Measurements from ENCODE around the gene NNT.
"Not testable (repeated sequence)": the region's sequence is repeated elsewhere in the genome, so short reads cannot be mapped to it uniquely, and the experiment has no call there.

NNT gene

DNA sequence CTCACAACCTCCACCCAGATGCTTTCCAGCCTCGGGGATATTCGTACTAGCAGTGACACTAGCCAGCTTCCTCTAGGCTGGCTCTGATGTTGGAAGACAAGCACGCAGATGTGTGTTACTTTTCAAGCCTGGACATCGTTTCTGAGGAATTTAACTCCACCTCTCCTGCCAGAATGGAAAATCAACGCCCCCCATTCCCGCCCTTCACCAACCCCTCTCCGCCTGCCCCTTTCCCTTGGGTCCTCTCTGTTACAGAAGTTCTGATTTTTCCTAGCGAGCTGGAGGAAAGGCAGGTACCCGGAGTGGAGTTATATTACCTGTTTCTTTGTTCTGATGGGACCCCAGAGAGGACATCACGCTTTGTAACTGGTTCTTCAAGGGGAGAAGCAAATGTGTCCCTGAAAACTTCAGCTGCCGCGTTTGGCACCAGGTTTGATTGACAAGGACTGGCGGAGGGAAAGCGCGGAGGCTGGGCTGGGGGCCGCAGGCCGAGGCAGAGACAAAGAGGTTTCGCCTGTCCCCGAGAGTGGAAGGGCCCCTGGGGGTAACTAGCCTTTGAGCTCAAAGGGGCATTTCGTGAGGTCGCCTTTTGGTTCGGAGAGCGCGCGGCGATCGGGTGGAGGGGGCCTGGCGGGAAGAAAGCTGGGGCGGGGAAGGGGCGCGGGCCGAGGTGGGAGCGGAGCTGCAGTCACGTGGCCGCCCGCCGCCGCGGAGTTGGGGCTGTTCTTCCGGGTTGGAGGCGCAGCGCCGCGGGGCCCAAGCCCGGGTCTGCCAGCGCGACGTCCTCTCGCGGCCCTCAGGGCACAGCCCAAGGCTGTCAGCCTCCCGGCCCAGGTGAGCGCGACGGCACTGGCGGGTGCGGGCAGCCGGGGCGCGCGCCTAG is at the start of gene NNT:
NNT (plus strand) TSS at position 720 of the 883 bp plus-strand sequence. CDS start 6,016 bp downstream, outside the sequence.
- DNase-seq: peak; percentile 48

DNA sequence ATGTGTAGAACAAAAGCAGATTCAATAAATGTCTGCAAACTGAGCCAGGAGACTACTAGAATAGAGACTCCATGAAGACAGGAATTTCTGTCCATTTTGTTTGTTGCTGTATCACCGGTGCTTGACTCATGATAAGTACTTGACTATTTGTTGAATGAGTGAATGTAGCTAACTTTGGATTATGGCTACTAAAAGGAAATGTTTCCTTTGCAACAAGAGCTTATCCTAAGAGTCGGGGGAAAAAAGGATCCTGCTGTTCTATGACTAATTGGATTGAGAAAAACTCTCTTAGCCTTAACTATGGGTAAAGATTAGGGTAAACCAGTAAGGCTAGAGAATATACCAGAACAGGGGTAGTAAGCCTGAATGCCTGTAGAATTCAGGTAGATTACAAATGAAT is 49.6 kb upstream of the NNT start:
- DNase-seq: peak; percentile 5

DNA sequence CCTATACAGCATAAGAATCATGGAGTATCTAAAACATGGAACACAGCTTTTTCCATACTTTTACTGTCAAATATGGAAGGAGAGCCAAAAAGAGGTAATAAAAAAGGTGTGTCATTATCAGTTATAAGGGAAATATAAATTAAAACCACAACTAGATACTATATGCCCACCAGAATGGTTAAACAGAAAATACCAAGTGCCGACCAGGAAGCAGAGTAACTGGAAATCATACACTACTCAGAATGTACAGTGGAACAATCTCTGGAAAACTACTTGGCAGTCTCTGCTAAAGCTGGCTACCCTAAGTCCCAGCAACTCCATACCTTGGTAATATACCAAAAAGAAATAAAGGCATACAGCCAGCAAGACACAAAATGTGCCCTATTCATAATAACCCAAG is 48.5 kb upstream of the NNT start:
- DNase-seq: no peak

DNA sequence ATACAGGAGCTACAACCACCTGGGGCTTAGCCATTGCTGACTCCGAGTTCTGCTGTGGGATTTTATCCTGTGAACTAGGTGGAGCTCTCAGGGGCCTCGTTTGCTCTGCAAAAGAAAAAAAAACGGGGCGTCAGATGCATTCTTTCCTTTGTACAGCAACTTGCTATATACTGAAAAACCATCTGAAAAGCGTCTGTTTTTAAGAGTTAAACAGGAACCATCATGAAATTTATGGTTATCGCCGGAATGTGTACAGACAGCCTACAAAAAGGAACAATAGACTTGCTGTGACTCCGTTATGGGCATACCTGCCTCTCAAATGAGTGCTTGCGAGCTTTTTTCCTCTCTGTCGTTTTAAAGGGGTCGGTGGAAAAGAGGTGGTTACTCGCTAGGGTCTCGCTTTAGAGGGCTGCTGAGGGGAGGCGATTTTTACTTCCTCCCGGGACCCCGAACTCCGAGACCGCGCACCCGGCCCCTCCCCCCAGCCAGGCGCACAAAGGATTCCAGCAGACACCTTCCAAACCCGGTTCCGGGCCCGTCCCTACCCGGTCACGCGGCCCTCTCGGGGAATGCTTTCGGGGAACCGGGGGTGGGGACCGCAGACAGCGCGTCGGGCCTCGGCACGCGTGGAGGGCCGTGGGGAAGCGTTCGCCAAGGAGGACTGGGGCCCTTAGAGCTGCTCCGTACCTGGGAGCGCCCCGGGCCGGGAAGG is 46.9 kb upstream of the NNT start:
- DNase-seq: peak; percentile 40

DNA sequence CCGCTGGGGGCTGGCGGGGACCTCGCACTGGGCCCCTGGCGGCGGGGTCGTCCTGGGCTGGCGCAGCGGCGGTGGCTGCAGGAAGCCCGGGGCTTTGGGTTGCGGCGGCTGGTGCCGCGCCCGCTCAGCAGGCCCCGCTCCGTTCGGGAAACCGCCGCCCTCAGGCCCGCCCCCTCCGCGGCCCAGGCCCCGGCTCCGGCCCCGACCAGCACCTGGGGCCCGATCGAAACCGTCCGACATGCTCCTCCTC is 46.4 kb upstream of the NNT start:
- DNase-seq: not testable (repeated sequence)

DNA sequence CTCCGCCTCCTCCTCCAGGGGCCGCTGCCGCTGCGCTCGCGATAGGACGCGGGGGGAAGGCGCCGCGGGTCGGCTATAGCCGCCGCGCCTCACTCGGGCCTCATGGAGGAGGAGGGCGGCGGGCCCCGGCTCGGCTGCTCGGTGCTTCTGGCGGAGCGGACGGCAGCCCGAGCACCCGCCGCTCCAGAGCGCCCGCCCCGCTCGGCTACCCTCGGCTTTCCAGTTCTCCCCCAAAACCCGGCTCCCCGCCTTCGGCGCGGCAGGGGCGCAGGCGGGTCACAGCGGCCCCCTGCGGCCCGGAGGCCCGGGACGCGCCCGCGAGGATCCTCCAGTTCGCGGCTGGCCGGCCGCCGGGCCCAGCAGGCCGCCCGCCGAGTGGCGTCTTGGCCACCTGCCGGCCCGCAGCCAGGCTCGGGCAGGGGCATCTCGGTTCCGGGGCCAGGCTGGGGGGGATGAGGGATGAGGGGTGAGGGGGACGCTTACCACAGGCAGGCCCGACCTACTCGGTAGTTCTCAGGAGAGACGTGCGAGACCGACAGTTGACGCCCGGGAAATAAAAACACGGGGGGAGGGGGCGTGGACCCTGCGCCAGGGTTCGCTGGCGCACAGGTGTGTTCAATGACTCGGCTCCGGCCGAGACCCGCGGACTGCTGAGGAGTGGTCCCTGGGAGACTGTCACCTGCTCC is 46.0 kb upstream of the NNT start, which contains the start of gene PAIP1:
PAIP1 (minus strand) TSS at position 221 of the 686 bp plus-strand sequence. CDS start 231 bp downstream, outside the sequence.
- peak; percentile 89 for DNase-seq

DNA sequence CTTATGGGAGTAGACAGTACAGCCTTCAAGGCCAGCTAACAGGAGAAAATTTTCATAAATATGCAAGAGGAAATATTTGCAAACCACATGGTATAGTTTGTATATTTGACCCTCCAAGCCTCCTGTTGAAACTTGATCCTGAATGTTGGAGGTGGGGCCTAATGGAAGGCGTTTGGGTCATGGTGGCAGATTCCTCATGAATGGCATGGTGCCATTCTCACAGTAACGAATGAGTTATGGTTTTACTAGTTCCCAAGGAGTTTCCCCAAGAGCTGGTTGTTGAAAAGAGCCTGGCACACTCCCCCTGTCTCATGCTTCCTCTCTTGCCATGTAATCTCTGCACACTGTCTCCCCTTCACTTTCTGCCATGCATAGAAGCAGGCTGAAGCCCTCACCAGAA is 42.9 kb upstream of the NNT start:
- DNase-seq: peak; percentile 61

DNA sequence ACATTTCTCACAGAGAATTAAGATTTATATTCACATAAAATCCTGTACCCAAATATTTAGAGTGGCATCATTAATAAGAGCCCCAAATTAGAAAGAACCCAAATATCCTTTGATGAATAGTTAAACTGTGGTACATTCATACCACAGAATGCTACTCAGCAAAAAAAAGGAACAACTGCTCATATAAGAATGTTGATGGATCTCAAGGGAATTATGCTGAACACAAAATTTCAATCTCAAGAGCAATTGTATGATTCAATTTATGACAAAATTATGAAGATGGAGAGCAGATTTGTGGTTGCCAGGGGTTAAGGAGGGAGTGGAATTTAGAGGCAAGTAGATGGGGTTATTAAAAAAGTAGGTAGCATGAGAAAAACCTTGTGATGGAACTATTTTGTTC is 41.6 kb upstream of the NNT start:
- peak; percentile 56 for DNase-seq

DNA sequence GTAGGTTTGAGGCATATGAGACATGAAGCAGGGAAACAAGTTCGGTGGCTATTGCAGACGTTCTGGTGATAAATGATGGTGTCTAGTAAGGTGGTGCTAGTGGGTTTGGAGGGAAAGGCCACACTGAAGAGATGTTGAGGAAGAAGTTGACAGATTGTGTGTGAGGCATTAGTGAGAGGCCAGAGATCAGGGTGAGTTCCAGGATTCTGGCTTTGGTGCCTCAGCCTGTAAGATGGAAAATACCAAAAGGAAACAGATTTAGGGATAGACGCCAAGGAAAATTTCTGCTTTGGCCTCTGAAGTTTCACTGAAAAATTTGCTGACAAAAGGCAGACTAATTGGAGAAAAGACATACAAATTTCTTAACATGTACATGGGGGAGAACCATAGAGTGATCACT is 39.7 kb upstream of the NNT start:
- DNase-seq: no peak

DNA sequence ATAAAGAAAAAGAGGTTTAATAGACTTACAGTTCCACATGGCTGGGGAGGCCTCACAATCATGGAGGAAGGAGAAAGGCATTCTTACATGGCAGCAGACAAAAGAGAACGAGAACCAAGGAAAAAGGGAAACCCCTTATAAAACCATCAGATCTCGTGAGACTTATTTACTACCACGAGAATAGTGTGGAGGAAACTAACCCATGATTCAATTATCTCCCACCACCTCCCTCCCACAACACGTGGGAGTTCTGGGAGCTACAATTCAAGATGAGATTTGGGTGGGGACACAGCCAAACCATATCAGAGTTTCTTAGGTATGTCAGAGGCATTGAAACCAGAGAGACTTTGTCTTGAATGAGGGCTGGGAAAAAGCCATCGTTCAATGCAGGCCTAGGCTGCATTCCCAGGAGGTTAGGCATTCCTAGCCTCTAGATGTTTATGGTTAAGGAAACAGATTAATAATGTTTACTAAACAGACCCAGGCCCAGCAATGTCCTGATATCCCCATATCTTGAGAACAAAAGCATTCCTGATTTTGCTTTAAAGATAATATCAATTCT is 38.6 kb upstream of the NNT start:
- no peak for DNase-seq

DNA sequence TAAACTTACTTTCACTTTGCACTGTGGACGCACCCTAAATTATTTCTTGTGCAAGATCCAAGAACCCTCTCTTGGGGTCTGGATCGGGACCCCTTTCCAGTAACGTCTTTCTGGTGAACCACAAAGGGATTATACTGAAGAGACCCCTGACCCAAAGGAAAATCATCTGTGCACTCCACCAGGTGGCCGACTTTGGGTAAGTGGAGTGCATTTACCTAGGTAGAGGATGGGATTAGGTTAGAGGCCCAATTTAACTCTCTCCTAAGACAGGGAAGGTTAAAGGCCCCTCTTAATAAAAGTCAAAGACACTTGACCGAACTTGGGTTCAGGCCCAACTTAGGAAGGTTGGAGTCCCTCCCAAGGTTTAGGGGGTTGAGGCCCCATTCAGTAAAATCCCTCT is 37.9 kb upstream of the NNT start:
- DNase-seq: no peak

DNA sequence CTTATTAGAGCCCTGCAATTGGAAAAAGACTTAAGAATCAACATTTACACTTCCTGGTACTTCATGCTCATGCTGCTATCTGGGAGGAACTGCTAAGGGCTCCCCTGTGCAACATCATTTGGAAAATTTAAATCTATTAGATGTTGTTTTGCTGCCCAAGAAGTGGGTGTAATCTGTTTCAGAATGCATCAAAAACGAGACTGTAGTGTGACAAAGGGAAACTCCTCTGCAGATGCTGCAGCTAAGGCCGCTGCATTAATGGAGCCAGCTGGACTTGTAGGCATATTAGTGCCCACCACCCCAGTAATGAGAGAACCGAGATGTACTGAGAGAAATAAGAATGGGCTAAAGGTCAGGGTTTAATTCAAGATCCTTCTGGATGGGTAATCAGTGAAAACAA is 35.0 kb upstream of the NNT start:
- DNase-seq: no peak

DNA sequence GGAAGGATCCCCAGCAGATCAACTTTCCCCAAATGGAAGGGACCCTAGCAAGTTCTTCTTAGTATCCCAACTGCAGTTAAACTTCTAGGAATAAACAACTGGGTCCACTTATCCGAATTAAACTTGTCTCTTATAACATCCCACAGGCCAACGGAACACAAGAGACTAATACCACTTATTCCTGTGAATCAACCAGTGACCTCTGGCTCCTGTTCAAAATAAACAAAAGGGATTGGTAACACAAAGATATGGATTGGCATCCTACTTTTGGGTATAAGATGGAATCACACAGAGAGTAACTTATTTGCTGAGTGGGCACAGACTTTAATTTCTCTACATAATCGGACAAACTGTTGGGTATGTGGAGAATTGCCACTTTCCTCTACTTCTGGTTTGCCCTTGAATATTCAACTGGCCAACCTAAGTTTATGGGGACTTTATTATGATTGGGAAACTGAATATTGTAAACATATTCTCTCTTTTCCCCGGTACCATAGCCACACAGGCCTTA is 33.7 kb upstream of the NNT start:
- no peak for DNase-seq

DNA sequence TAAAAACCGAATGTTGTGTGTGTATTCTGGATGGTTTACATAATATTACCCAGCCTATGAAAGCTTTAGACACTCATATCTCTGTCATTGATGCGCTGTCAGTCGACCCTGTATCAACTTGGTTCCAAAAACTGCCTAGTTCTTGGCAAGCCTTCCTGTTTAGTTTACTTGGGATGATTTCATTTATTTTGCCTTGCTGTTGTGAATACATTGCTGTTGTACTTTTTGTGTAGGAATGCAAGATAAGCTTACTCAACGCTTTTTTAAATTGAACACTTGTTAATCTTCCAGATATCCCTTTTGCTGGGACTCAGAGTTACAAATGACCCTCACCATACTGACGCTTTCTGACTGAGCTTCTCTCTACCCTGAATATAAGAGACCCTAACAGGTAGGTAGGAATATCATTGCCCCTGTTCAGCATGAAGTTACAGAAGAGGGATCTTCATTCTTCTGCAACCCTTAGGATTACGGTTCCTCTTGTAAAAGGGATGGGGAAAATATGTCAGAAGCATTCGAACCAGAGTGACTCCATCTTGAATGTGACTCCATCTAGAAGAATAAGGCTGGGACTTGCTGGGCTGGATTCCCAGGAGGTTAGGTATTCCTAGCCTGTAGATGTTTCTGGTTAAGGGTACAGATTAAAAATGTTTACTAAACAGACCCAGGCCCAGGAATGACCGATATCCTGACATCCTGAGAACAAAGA is 32.4 kb upstream of the NNT start:
- DNase-seq: no peak

DNA sequence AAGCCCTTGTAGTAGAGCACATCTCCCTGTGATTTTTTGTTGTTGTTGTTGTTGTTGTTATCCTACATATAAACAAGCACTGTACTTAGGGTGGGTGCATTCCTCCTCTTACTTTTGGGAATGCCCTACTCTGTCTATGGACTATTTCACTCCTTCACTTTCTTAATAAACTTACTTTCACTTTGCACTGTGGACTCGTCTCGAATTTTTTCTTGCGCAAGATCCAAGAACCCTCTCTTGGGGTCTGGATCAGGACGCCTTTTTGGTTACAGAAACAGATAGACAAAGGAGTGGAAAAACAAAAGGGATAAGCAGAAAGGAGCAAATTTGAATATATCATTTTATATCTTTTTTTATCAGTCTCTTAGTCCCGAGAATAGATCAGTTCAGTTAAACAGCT is 31.7 kb upstream of the NNT start:
- DNase-seq: no peak

DNA sequence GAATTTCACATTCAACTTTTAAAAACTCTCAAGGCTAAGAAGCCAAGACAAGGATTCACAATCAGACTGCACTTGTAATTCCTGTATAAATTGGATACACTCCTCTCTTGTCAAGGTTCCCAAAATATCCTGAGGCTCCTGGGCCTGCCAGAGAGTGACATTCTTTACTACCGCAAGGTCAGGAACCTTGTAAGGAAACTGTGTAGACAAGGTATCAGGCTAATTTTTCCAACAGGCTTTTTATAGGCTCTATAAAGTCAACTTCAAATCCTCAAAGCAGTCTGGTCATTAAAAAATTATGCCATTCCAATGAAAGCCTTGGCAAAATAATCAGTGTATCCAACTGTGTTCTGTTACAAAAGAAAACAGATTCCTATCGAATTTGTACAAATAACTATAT is 30.6 kb upstream of the NNT start:
- peak; percentile 4 for DNase-seq

DNA sequence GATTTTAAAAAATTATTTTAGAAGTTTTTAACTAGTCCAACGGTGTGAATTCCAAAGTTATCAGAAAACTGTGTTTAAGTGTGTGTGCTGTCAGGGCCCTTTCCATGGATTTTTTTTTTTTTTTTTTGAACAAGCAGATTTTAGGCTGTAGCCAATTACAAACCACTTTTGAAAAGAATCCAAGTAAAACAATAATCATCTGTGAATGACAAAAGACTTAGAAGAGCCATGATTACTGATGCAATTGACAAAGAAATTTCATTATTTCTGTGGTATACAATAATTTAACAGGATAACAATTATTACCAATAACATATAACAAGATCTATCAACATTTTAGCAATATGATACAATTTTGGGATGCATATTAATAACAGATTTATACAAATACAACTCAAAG is 29.9 kb upstream of the NNT start:
- DNase-seq: peak; percentile 65

DNA sequence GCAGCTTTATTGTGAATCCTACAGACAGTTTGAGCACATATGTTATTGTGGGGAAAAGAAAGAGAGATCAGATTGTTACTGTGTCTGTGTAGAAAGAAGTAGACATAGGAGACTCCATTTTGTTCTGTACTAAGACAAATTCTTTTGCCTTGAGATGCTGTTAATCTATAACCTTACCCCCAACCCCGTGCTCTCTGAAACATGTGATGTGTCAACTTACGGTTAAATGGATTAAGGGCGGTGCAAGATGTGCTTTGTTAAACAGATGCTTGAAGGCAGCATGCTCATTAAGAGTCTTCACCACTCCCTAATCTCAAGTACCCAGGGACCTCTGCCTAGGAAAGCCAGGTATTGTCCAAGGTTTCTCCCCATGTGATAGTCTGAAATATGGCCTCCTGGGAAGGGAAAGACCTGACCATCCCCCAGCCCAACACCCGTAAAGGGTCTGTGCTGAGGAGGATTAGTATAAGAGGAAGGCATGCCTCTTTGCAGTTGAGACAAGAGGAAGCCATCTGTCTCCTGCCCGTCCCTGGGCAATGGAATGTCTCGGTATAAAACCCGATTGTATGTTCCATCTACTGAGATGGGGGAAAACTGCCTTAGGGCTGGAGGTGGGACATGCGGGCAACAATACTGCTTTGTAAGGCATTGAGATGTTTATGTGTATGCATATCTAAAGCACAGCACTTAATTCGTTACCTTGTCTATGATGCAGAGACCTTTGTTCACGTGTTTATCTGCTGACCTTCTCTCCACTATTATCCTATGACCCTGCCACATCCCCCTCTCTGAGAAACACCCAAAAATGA is 22.4 kb upstream of the NNT start:
- DNase-seq: not testable (repeated sequence)

DNA sequence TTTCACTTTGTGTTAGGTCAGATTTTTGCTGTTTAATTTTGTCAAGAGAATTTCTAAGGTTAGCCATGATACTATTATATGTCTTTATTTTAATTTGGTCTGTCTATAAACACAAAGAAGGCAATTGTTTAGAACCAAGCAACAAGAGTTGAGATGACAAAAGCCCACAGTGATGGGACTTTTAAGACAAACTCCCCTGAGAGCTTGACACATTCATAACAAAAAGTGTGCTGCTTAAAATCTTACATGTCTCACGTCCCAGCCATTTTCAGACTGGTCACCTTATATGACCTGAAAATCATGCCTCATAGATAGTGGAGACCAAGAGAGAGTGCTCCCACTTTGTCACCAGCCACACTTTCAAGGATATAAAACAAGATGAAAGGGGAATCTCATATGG is 21.6 kb upstream of the NNT start:
- DNase-seq: no peak

DNA sequence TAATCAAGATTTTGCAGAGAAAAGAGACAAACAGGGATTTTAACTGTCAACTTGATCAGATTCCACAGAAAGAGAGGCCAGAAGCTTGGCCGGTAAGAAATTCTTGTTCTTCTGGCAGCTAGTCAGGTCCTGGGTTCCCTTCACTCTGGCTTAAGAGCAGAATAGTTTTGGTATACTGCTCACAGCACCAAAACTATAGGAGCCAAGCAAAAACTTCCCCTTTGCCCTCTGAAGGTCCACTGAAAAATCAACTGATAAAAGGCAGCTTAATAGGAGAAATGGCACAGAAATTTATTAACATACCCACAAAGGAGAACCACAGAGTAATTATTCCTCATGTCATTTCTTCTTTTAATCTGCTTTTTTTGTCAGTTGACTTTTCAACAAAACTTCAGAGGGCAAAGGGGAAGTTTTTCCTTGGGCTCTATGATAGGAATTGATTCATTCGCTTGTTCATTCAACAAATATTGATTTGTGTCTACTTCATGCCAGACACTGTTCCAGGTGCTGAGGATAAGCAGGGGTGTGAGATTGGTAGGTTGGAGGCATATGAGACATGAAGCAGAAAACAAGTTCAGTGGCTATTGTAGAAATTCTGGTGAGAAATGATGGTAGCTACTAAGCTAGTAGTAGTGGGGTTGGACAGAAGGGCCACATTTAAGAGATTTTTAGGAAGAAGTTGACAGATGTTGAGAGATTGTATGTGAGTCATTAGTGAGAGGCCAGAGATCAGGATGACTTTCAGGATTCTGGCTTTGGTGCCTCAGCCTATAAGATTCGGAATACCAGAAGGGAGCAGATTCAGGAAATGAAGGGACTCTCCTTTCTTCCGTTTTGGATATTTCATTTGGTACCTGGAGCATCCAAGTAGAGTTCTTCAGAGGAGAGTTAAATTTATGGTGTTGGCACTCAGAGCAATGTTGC is 20.6 kb upstream of the NNT start:
- no peak for DNase-seq

DNA sequence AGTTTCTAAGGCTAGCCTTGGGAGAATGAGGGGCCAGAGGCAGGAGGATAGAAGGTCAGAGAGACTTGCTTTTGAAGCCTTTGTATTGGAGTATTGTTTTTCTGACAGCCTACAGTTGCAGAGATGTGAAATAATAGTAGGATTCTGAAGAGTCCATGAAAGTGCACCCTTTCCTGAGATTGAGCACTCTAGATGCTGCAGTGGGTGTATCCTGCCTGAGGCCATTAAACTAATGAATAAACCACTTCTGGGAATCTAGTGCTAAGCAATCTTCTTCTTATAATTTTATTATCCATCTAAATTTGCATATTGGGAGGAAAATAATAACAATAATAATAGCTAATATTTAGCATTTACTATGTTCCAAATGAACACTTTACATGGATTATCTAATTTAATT is 19.3 kb upstream of the NNT start:
- no peak for DNase-seq
